HepG2 (cell line): ENCODE results near the gene ANKS3. TPM values are rescaled to one million over a fixed set of nuclear protein-coding genes. Genes with fewer than 3 reads are reported as not detected.

Source experiments
- CHD4 ChIP-seq: fragments of 200-600 bp; sonication (generic); IDR thresholded peaks from 2 replicates; pipeline ENCODE4 v1.7.0; 2017; ENCODE audit warnings: mild to moderate bottlenecking, low read length, borderline replicate concordance
- HMG20B ChIP-seq: conservative IDR thresholded peaks from 2 replicates; pipeline ENCODE4 v1.6.1; 2016; ENCODE audit warnings: missing genetic modification reagents, missing compliant biosample characterization
- HNF1A ChIP-seq, 2 experiments: sonication (generic) in 1 of 2; formaldehyde crosslinking in 1 of 2; IDR thresholded peaks; 2 replicates each; pipeline versions ENCODE4 v1.4.0 to v1.6.1; 2016 to 2020; ENCODE audit warnings: borderline replicate concordance in 1 of 2, low read depth in 1 of 2, mild to moderate bottlenecking in 1 of 2, missing genetic modification reagents in 1 of 2
- HNF4G ChIP-seq, 2 experiments: sonication (generic) in 1 of 2; formaldehyde crosslinking in 1 of 2; IDR thresholded peaks; 2 replicates each; pipeline versions ENCODE4 v1.4.0 to v1.6.1; 2011 to 2020; ENCODE audit warnings: borderline replicate concordance in 2 of 2, low read depth in 2 of 2, mild to moderate bottlenecking in 2 of 2, low read length in 1 of 2, missing genetic modification reagents in 1 of 2, moderate library complexity in 1 of 2
- HNRNPL ChIP-seq: fragments of 200-400 bp; formaldehyde crosslinking; IDR thresholded peaks from 2 replicates; pipeline ENCODE4 v1.6.1; 2017; ENCODE audit warnings: mild to moderate bottlenecking, low read depth, low read length
- JARID2 ChIP-seq: sonication (generic); formaldehyde crosslinking; IDR thresholded peaks from 2 replicates; pipeline ENCODE4 v1.8.1; 2023; ENCODE audit warnings: missing genetic modification reagents, inconsistent platforms; ENCODE audit not compliant: insufficient replicate concordance
- JUNB ChIP-seq: sonication (generic); formaldehyde crosslinking; IDR thresholded peaks from 2 replicates; pipeline ENCODE4 v1.8.0; 2022; ENCODE audit warnings: missing genetic modification reagents, mild to moderate bottlenecking, borderline replicate concordance
- MED1 ChIP-seq: sonication (generic); formaldehyde crosslinking; IDR thresholded peaks from 2 replicates; pipeline ENCODE4 v1.4.0; 2020; ENCODE audit warnings: missing genetic modification reagents
- NAIF1 ChIP-seq: sonication (generic); formaldehyde crosslinking; IDR thresholded peaks from 2 replicates; pipeline ENCODE4 v1.5.0; 2020; ENCODE audit warnings: mild to moderate bottlenecking, missing genetic modification reagents, borderline replicate concordance
- NFIB ChIP-seq: sonication (generic); formaldehyde crosslinking; IDR thresholded peaks from 2 replicates; pipeline ENCODE4 v1.9.0; 2021; ENCODE audit warnings: missing genetic modification reagents, mild to moderate bottlenecking, borderline replicate concordance
- PTBP1 ChIP-seq: fragments of 200-400 bp; formaldehyde crosslinking; IDR thresholded peaks from 2 replicates; pipeline ENCODE4 v1.6.1; 2018; ENCODE audit warnings: low read length, low read depth; ENCODE audit not compliant: poor library complexity, severe bottlenecking
- SIX1 ChIP-seq: sonication (generic); formaldehyde crosslinking; IDR thresholded peaks from 2 replicates; pipeline ENCODE4 v1.4.0; 2020; ENCODE audit warnings: missing genetic modification reagents, borderline replicate concordance
- SPEN ChIP-seq: sonication (generic); formaldehyde crosslinking; IDR thresholded peaks from 2 replicates; pipeline ENCODE4 v1.5.1; 2020; ENCODE audit warnings: low read depth, mild to moderate bottlenecking, missing genetic modification reagents
- TFDP1 ChIP-seq: IDR thresholded peaks from 2 replicates; pipeline ENCODE4 v1.6.1; 2016; ENCODE audit warnings: missing compliant biosample characterization, missing genetic modification reagents, borderline replicate concordance
- YEATS2 ChIP-seq: sonication (generic); formaldehyde crosslinking; IDR thresholded peaks from 2 replicates; pipeline ENCODE4 v1.4.0; 2020; ENCODE audit warnings: missing genetic modification reagents, borderline replicate concordance
- ZMYM3 ChIP-seq: sonication (generic); formaldehyde crosslinking; IDR thresholded peaks from 2 replicates; pipeline ENCODE4 v1.5.1; 2020; ENCODE audit warnings: mild to moderate bottlenecking, missing genetic modification reagents
- ZNF333 ChIP-seq: sonication (generic); formaldehyde crosslinking; IDR thresholded peaks from 2 replicates; pipeline ENCODE4 v1.4.0; 2020; ENCODE audit warnings: mild to moderate bottlenecking, missing genetic modification reagents, borderline replicate concordance
- ZNF496 ChIP-seq: sonication (generic); formaldehyde crosslinking; IDR thresholded peaks from 2 replicates; pipeline ENCODE4 v1.8.1; 2023; ENCODE audit warnings: mild to moderate bottlenecking, moderate library complexity, missing genetic modification reagents; ENCODE audit not compliant: insufficient replicate concordance
- ZNF503 ChIP-seq: sonication (generic); formaldehyde crosslinking; IDR thresholded peaks from 2 replicates; pipeline ENCODE4 v1.4.0; 2020; ENCODE audit warnings: missing genetic modification reagents
- ZNF556 ChIP-seq: sonication (generic); formaldehyde crosslinking; IDR thresholded peaks from 2 replicates; pipeline ENCODE4 v1.4.0; 2020; ENCODE audit warnings: mild to moderate bottlenecking, missing genetic modification reagents, borderline replicate concordance
- polyA plus RNA-seq, 8 experiments: library from polyadenylated mRNA; depleted of rRNA in 3 of 8; stranded (reverse) in 7 of 8; unstranded in 1 of 8; fragments of >200 nt; fragmentation: Illumina TruSeq in 4 of 8; extraction: Trizol in 4 of 8; gene quantifications; 2 replicates each; pipeline versions ENCODE4 v1.2.1 to v1.2.3, GENCODE V29; 2011 to 2016; ENCODE audit warnings: low read depth in 4 of 8, missing spikeins in 1 of 8, mixed read lengths in 1 of 8; ENCODE audit not compliant: insufficient read depth in 1 of 8
- total RNA-seq, 5 experiments: library from RNA; depleted of rRNA; stranded (reverse); fragments of >200 nt; fragmentation: Illumina TruSeq; extraction: Trizol; gene quantifications; 2 replicates each; pipeline ENCODE4 v1.2.3, GENCODE V29; 2016; ENCODE audit warnings: low read depth in 1 of 5

Gene ANKS3
- total and polyA plus RNA-seq, 2 of the 13 experiments (the other 11 are each of a cell fraction or from before 2014, with no cell fraction given) = 11.4 to 15.9 TPM

GRCh38 chr16:4663777-4664465, 70.2 kb downstream of the ANKS3 start (continued):
- TF ChIP-seq HNF1A (IDR thresholded peaks at IDR 0.05; ENCODE audit: low read depth) = no peak
- TF ChIP-seq HNF1A (CRISPR knock-in tag; IDR thresholded peaks at IDR 0.05; ENCODE audit: borderline replicate concordance) = peak; percentile 55; the same call in 1 of the 2 replicates
- peak; percentile 37; the same call in 1 of the 2 replicates for TF ChIP-seq ZNF556 (CRISPR knock-in tag)
- no peak for TF ChIP-seq ZNF496 (CRISPR knock-in tag)
- TF ChIP-seq SIX1 = peak; percentile 69; the same call in 1 of the 2 replicates
- peak; percentile 66; the same call in 1 of the 2 replicates for TF ChIP-seq YEATS2 (CRISPR knock-in tag)
- peak; percentile 19; the same call in 1 of the 2 replicates for TF ChIP-seq JUNB (CRISPR knock-in tag)
- TF ChIP-seq ZMYM3 (CRISPR knock-in tag) = peak; percentile 72
- no peak; the same call in 1 of the 2 replicates for TF ChIP-seq ZNF333 (CRISPR knock-in tag)
- TF ChIP-seq JARID2 (CRISPR knock-in tag) = no peak
- peak; percentile 94 for TF ChIP-seq MED1 (CRISPR knock-in tag)
- TF ChIP-seq SPEN = peak; percentile 88; the same call in 1 of the 2 replicates
- peak; percentile 38; the same call in 1 of the 2 replicates for TF ChIP-seq HNRNPL
- TF ChIP-seq HNF4G (IDR thresholded peaks at IDR 0.05; ENCODE audit: borderline replicate concordance, low read depth, low read length) = peak; percentile 78
- peak; percentile 69; the same call in 1 of the 2 replicates for TF ChIP-seq HNF4G (CRISPR knock-in tag; IDR thresholded peaks at IDR 0.05; ENCODE audit: borderline replicate concordance, low read depth)
- no peak for TF ChIP-seq PTBP1
- no peak for TF ChIP-seq CHD4
- peak; percentile 80; the same call in 1 of the 2 replicates for TF ChIP-seq HMG20B (CRISPR knock-in tag)
- TF ChIP-seq ZNF503 (CRISPR knock-in tag) = peak; percentile 86
- TF ChIP-seq NFIB (CRISPR knock-in tag) = 0 out of 2 replicates have a peak, but pooled peaks have one; percentile 52
- peak; percentile 65; the same call in 1 of the 2 replicates for TF ChIP-seq NAIF1 (CRISPR knock-in tag)
- peak; percentile 86; the same call in 1 of the 2 replicates for TF ChIP-seq TFDP1 (CRISPR knock-in tag)
